Occipital lobe (tissue), 2 donors: ENCODE results near the gene NDRG4. TPM values are rescaled to one million over a fixed set of nuclear protein-coding genes. Genes with fewer than 3 reads are reported as not detected.

Source experiments
- DNase-seq: peaks from one replicate; lab custom pipeline; 2025; lab: John Stamatoyannopoulos, UW
- total RNA-seq: library from RNA; depleted of rRNA; stranded (reverse); fragments of >200 nt; gene quantifications from one replicate; pipeline ENCODE4 v1.2.3, GENCODE V29; 2014

The NDRG4 gene
- total RNA-seq, 1 donor from 2014 or later, result 217 TPM

- no peak for DNase-seq
Observed at GRCh38 chr16:58508671-58509251, 8.8 kb downstream of the NDRG4 start.

GRCh38 chr16:58509256-58510096 lies 9.5 kb downstream of the NDRG4 start:
- no peak for DNase-seq

GRCh38 chr16:58510097-58510775 lies 10.3 kb downstream of the NDRG4 start:
- no peak for DNase-seq

- DNase-seq, result no peak
Observed at GRCh38 chr16:58510776-58511628, 11.1 kb downstream of the NDRG4 start.

GRCh38 chr16:58511933-58512815 lies 12.2 kb downstream of the NDRG4 start:
- DNase-seq, result peak; percentile 23

- DNase-seq, result no peak
Observed at GRCh38 chr16:58513874-58514273, 13.9 kb downstream of the NDRG4 start.

- peak; percentile 82 for DNase-seq
Observed at GRCh38 chr16:58515125-58515870, 15.4 kb downstream of the NDRG4 start, which contains the start of gene SETD6. Gene SETD6, plus strand, starts transcription at chr16:58515517. Its CDS starts 21 bp downstream, at chr16:58515538.

- no peak for DNase-seq
Observed at GRCh38 chr16:58515871-58516767, 16.2 kb downstream of the NDRG4 start.

- DNase-seq, result no peak
Observed at GRCh38 chr16:58516768-58517107, 16.8 kb downstream of the NDRG4 start.

- no peak for DNase-seq
Observed at GRCh38 chr16:58518083-58518979, 18.4 kb downstream of the NDRG4 start.

GRCh38 chr16:58518980-58519368 lies 19.0 kb downstream of the NDRG4 start:
- no peak for DNase-seq

GRCh38 chr16:58519707-58520106 lies 19.8 kb downstream of the NDRG4 start:
- DNase-seq, result no peak

- DNase-seq, result no peak
Observed at GRCh38 chr16:58530179-58530578, 30.2 kb downstream of the NDRG4 start.

GRCh38 chr16:58532414-58532813 lies 32.5 kb downstream of the NDRG4 start:
- DNase-seq, result no peak

- no peak for DNase-seq
Observed at GRCh38 chr16:58533751-58534470, 34.0 kb downstream of the NDRG4 start.

- DNase-seq, result no peak
Observed at GRCh38 chr16:58535100-58535499, 35.2 kb downstream of the NDRG4 start.

- no peak for DNase-seq
Observed at GRCh38 chr16:58536278-58536677, 36.3 kb downstream of the NDRG4 start.
